CD4-positive, alpha-beta T cell (primary cell): ENCODE results near the gene KDM2B. TPM values are rescaled to one million over a fixed set of nuclear protein-coding genes. Genes with fewer than 3 reads are reported as not detected.

ENCODE experiments used
- ATAC-seq: fragments of 200-7000 bp; cut with Tn5 transposase; one replicate; pipeline ENCODE4 v1.10.0; 2022; ENCODE audit warnings: mild to moderate bottlenecking; ENCODE audit not compliant: poor library complexity
- CTCF ChIA-PET: fragments of 350-600 bp; sonication (Branson Sonifier 250); formaldehyde crosslinking; loops from one replicate; lab custom pipeline; 2021; ENCODE audit warnings: antibody characterized with exemption, inconsistent platforms; lab: Charles Lee
- POLR2A ChIA-PET: fragments of 350-600 bp; sonication (Branson Sonifier 250); formaldehyde crosslinking; loops from one replicate; lab custom pipeline; 2021; ENCODE audit warnings: antibody characterized with exemption, inconsistent platforms; lab: Charles Lee
- DNase-seq, 14 experiments: peaks; one replicate each; pipeline ENCODE4 v3.0.0-alpha.2; 2013 to 2020; ENCODE audit warnings: mixed read lengths in 2 of 14
- H3K27ac ChIP-seq, 2 donors: one replicate each; pipeline versions ENCODE4 v1.5.1 to v1.7.0; 2013; ENCODE audit warnings: low read length in 2 of 2, low read depth in 1 of 2, mild to moderate bottlenecking in 1 of 2
- H3K27me3 ChIP-seq, 2 experiments: 1 replicate in 1 of 2; 2 replicates in 1 of 2; pipeline versions ENCODE4 v1.6.1 to v1.7.0; 2013; ENCODE audit warnings: low read length in 2 of 2, control low read depth in 1 of 2, mild to moderate bottlenecking in 1 of 2, moderate library complexity in 1 of 2; ENCODE audit not compliant: insufficient read depth in 2 of 2, control insufficient read depth in 1 of 2
- H3K36me3 ChIP-seq: one replicate; pipeline ENCODE4 v1.6.1; 2013; ENCODE audit warnings: low read length, control low read depth; ENCODE audit not compliant: insufficient read depth
- H3K4me1 ChIP-seq: one replicate; pipeline ENCODE4 v1.6.1; 2013; ENCODE audit warnings: low read length, control low read depth; ENCODE audit not compliant: insufficient read depth
- H3K4me3 ChIP-seq: one replicate; pipeline ENCODE4 v1.5.1; 2013; ENCODE audit warnings: mild to moderate bottlenecking, low read length, moderate library complexity
- H3K9me3 ChIP-seq, 2 experiments: 1 replicate in 1 of 2; 2 replicates in 1 of 2; pipeline versions ENCODE4 v1.6.1 to v1.7.0; 2013; ENCODE audit warnings: low read length in 2 of 2, mild to moderate bottlenecking in 2 of 2, control low read depth in 1 of 2, moderate library complexity in 1 of 2; ENCODE audit not compliant: control insufficient read depth in 1 of 2, insufficient read depth in 1 of 2
- H3K27ac Mint-ChIP-seq: one replicate; pipeline ENCODE4 v1.8.0; 2020; ENCODE audit warnings: mixed read lengths
- H3K27me3 Mint-ChIP-seq: one replicate; pipeline ENCODE4 v1.8.0; 2021; ENCODE audit warnings: mixed read lengths
- H3K36me3 Mint-ChIP-seq: one replicate; pipeline ENCODE4 v1.8.0; 2021; ENCODE audit warnings: low read depth, mixed read lengths
- H3K4me1 Mint-ChIP-seq: one replicate; pipeline ENCODE4 v1.8.0; 2021; ENCODE audit warnings: low read depth, mixed read lengths
- H3K4me3 Mint-ChIP-seq: one replicate; pipeline ENCODE4 v1.8.0; 2020; ENCODE audit warnings: mild to moderate bottlenecking, mixed read lengths
- H3K9me3 Mint-ChIP-seq: one replicate; pipeline ENCODE4 v1.8.0; 2020; ENCODE audit warnings: mixed read lengths
- CTCF ChIP-seq: fragments of 200-600 bp; IDR thresholded peaks from one replicate; pipeline ENCODE4 v1.8.0; 2022; ENCODE audit warnings: antibody characterized with exemption, mild to moderate bottlenecking
- intact Hi-C, 2 experiments: fragments of 100-400 bp; cut with DNase I in 1 of 2; cut with micrococcal nuclease in 1 of 2; formaldehyde crosslinking; loops; one replicate each; pipeline versions ENCODE4 v1.15.1 to v1.9.0; 2023 to 2025; cut with DNase I, micrococcal nuclease
- total RNA-seq, 174 experiments: library from RNA in 2 of 174; stranded (reverse) in 2 of 174; gene quantifications; one replicate each; pipeline ENCODE4 v1.2.3 and lab custom pipeline; 2021 to 2026

Gene KDM2B
- total RNA-seq, 2 experiments from 2014 or later, result 60.4 to 62.6 TPM

- CTCF ChIA-PET, result interaction anchor here (1.2 to 1.7 kb wide), 3 partner anchors 24 to 83 kb away, joined by 3 to 8 read pairs (median 4); partner anchors contain the start of gene ORAI1
- no peak for ATAC-seq
- peak overlapping the region; percentile 82 for H3K4me3 Mint-ChIP-seq
- H3K27me3 Mint-ChIP-seq, result no peaks in the 10 kb centered on the region
- peaks cover 39% of the 10 kb centered on the region for H3K4me1 Mint-ChIP-seq
- Histone ChIP-seq H3K4me1 (peaks cover 38% of the 10 kb centered on the region), H3K27me3 (no peaks in the 10 kb centered on the region), H3K4me3 (no peak overlapping the region), H3K9me3 (no peaks in the 10 kb centered on the region), H3K27ac (no peak overlapping the region), H3K36me3 (peaks cover 33% of the 10 kb centered on the region)
- H3K27ac Mint-ChIP-seq, result peak overlapping the region; percentile 81
- no peak for DNase-seq
- no peak for TF ChIP-seq CTCF
- peaks cover 36% of the 10 kb centered on the region for H3K36me3 Mint-ChIP-seq
- intact Hi-C loops, result loop anchor here in 1 of 2 experiments (10.0 kb wide), 1 partner anchor 72 kb away; no protein-coding TSS in a partner anchor
- POLR2A ChIA-PET, result interaction anchor here (0.5 to 6.6 kb wide), 5 partner anchors 13 to 174 kb away, joined by 3 to 147 read pairs (median 3); partner anchors contain the start of gene ORAI1
- no peaks in the 10 kb centered on the region for H3K9me3 Mint-ChIP-seq
These were observed 3.9 kb downstream of the KDM2B start for GRCh38 chr12:121576851-121577391.

GRCh38 chr12:121575952-121576625 is 4.7 kb downstream of the KDM2B start:
- no peaks in the 10 kb centered on the region for H3K9me3 Mint-ChIP-seq
- H3K27me3 ChIP-seq, result no peaks in the 10 kb centered on the region
- peak overlapping the region; percentile 81 for H3K27ac Mint-ChIP-seq
- intact Hi-C loops, result loop anchor here in 1 of 2 experiments (10.0 kb wide), 1 partner anchor 71 kb away; no protein-coding TSS in a partner anchor
- peaks cover 41% of the 10 kb centered on the region for H3K36me3 Mint-ChIP-seq
- no peak for TF ChIP-seq CTCF
- no peaks in the 10 kb centered on the region for H3K27me3 Mint-ChIP-seq
- peak overlapping the region; percentile 60 for H3K4me3 Mint-ChIP-seq
- DNase-seq, result no peak
- ChIA-PET CTCF (interaction anchor here (1.2 to 1.7 kb wide), 3 partner anchors 24 to 82 kb away, joined by 3 to 8 read pairs (median 4); partner anchors contain the start of gene ORAI1), POLR2A (interaction anchor here (0.5 to 6.6 kb wide), 3 partner anchors 14 to 173 kb away, joined by 3 to 147 read pairs (median 3); no protein-coding TSS in a partner anchor)
- no peak overlapping the region for H3K4me3 ChIP-seq
- H3K4me1 ChIP-seq, result peaks cover 30% of the 10 kb centered on the region
- H3K9me3 ChIP-seq, result no peaks in the 10 kb centered on the region
- H3K36me3 ChIP-seq, result peaks cover 39% of the 10 kb centered on the region
- no peak overlapping the region for H3K27ac ChIP-seq
- H3K4me1 Mint-ChIP-seq, result peaks cover 31% of the 10 kb centered on the region
- no peak for ATAC-seq

GRCh38 chr12:121575051-121575450 is 5.8 kb downstream of the KDM2B start:
- Mint-ChIP-seq H3K27me3 (no peaks in the 10 kb centered on the region), H3K27ac (no peak overlapping the region), H3K36me3 (peaks cover 51% of the 10 kb centered on the region), H3K4me3 (peak overlapping the region; percentile 51), H3K9me3 (no peaks in the 10 kb centered on the region), H3K4me1 (peaks cover 32% of the 10 kb centered on the region)
- no peaks in the 10 kb centered on the region for H3K27me3 ChIP-seq
- CTCF ChIA-PET, result interaction anchor here (1.2 kb wide), 1 partner anchor 24 kb away, joined by 3 read pairs; no protein-coding TSS in a partner anchor
- H3K27ac ChIP-seq, result no peak overlapping the region
- intact Hi-C loops, result loop anchor here in 1 of 2 experiments (10.0 kb wide), 1 partner anchor 70 kb away; no protein-coding TSS in a partner anchor
- TF ChIP-seq CTCF, result no peak
- peaks cover 49% of the 10 kb centered on the region for H3K36me3 ChIP-seq
- H3K4me1 ChIP-seq, result peaks cover 24% of the 10 kb centered on the region
- no peak overlapping the region for H3K4me3 ChIP-seq
- POLR2A ChIA-PET, result interaction anchor here (1.0 to 1.1 kb wide), 2 partner anchors 23 to 97 kb away, joined by 3 to 4 read pairs; no protein-coding TSS in a partner anchor
- DNase-seq, result no peak
- H3K9me3 ChIP-seq, result no peaks in the 10 kb centered on the region
- no peak for ATAC-seq
